ENCODE data around the gene PLA2G2F.

DNA sequence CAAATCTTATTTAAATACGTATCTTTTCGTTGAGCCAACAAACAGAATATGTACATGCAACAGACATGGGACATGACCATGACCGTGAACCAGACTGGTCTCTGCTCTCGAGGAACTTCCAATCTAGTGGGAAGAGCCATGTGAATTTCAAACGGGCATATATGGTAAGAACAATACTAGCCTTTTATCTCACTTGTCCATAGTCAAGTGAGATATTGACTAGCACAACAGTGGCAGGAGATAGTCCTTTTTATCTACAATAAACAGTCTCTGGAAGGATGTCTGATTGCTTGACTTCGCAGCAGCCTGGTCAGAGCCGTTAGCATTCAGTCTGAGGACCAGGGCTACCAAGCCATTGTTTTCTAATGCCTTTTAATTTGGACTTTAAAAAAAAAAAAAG is 59.8 kb downstream of the PLA2G2F start:
- TF ChIP-seq POLR2AphosphoS5 (IDR thresholded peaks at IDR 0.05; ENCODE audit: low read depth, low read length) (no peak), SIN3A (IDR thresholded peaks at IDR 0.05; ENCODE audit: borderline replicate concordance, insufficient read depth, low read depth, low read length) (no peak)
- TF ChIP-seq, protein P1, sequence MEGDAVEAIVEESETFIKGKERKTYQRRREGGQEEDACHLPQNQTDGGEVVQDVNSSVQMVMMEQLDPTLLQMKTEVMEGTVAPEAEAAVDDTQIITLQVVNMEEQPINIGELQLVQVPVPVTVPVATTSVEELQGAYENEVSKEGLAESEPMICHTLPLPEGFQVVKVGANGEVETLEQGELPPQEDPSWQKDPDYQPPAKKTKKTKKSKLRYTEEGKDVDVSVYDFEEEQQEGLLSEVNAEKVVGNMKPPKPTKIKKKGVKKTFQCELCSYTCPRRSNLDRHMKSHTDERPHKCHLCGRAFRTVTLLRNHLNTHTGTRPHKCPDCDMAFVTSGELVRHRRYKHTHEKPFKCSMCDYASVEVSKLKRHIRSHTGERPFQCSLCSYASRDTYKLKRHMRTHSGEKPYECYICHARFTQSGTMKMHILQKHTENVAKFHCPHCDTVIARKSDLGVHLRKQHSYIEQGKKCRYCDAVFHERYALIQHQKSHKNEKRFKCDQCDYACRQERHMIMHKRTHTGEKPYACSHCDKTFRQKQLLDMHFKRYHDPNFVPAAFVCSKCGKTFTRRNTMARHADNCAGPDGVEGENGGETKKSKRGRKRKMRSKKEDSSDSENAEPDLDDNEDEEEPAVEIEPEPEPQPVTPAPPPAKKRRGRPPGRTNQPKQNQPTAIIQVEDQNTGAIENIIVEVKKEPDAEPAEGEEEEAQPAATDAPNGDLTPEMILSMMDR (IDR thresholded peaks at IDR 0.05), result no peak
